HEK293 (cell line): ENCODE data around the gene OR1F1.

Experiments
- EGR2 ChIP-seq: fragments of 450-650 bp; formaldehyde crosslinking; IDR thresholded peaks from 2 replicates; pipeline ENCODE4 v1.5.1; 2016; ENCODE audit warnings: low read depth, missing biosample characterization, missing genetic modification characterization
- GLIS2 ChIP-seq: fragments of 450-650 bp; formaldehyde crosslinking; IDR thresholded peaks from 2 replicates; pipeline ENCODE4 v1.5.1; 2016; ENCODE audit warnings: missing biosample characterization, missing genetic modification characterization
- HOXA7 ChIP-seq: sonication (generic); formaldehyde crosslinking; IDR thresholded peaks from 2 replicates; pipeline ENCODE4 v1.8.1; 2022; ENCODE audit warnings: missing genetic modification reagents, borderline replicate concordance
- KLF9 ChIP-seq: fragments of 450-650 bp; formaldehyde crosslinking; IDR thresholded peaks from 2 replicates; pipeline ENCODE4 v1.5.1; 2016; ENCODE audit warnings: missing biosample characterization, missing genetic modification characterization, low read depth
- SETDB1 ChIP-seq: IDR thresholded peaks from one replicate; pipeline ENCODE4 v1.6.1; 2017; ENCODE audit warnings: mild to moderate bottlenecking, low read length, moderate library complexity, mixed read lengths; ENCODE audit not compliant: insufficient read length
- SP7 ChIP-seq: fragments of 450-650 bp; formaldehyde crosslinking; IDR thresholded peaks from 2 replicates; pipeline ENCODE4 v1.5.1; 2016; ENCODE audit warnings: missing biosample characterization, missing genetic modification characterization
- YY1 ChIP-seq: fragments of 450-650 bp; formaldehyde crosslinking; IDR thresholded peaks from 2 replicates; pipeline ENCODE4 v1.5.1; 2018; ENCODE audit warnings: missing biosample characterization, missing genetic modification characterization
- ZBTB49 ChIP-seq: fragments of 450-650 bp; formaldehyde crosslinking; IDR thresholded peaks from 2 replicates; pipeline ENCODE4 v1.5.1; 2016; ENCODE audit warnings: missing biosample characterization, missing genetic modification characterization, low read depth
- ZNF121 ChIP-seq: fragments of 450-650 bp; formaldehyde crosslinking; IDR thresholded peaks from 2 replicates; pipeline ENCODE4 v1.5.1; 2016; ENCODE audit warnings: missing biosample characterization, missing genetic modification characterization
- ZNF133 ChIP-seq: fragments of 450-650 bp; formaldehyde crosslinking; IDR thresholded peaks from 2 replicates; pipeline ENCODE4 v1.5.1; 2016; ENCODE audit warnings: missing biosample characterization, missing genetic modification characterization
- ZNF157 ChIP-seq: fragments of 450-650 bp; formaldehyde crosslinking; IDR thresholded peaks from 2 replicates; pipeline ENCODE4 v1.5.1; 2016; ENCODE audit warnings: missing biosample characterization, missing genetic modification characterization
- ZNF184 ChIP-seq: fragments of 450-650 bp; IDR thresholded peaks from 2 replicates; pipeline ENCODE4 v1.5.1; 2018; ENCODE audit warnings: missing biosample characterization, mild to moderate bottlenecking, missing genetic modification characterization
- ZNF23 ChIP-seq: fragments of 450-650 bp; formaldehyde crosslinking; IDR thresholded peaks from 2 replicates; pipeline ENCODE4 v1.5.1; 2016; ENCODE audit warnings: missing biosample characterization, missing genetic modification characterization, borderline replicate concordance
- ZNF394 ChIP-seq: fragments of 450-650 bp; formaldehyde crosslinking; IDR thresholded peaks from 2 replicates; pipeline ENCODE4 v1.5.1; 2016; ENCODE audit warnings: missing biosample characterization, missing genetic modification characterization, mild to moderate bottlenecking, moderate library complexity, borderline replicate concordance
- ZNF404 ChIP-seq: fragments of 450-650 bp; formaldehyde crosslinking; IDR thresholded peaks from 2 replicates; pipeline ENCODE4 v1.5.1; 2017; ENCODE audit warnings: missing biosample characterization, missing genetic modification characterization
- ZNF501 ChIP-seq: fragments of 450-650 bp; formaldehyde crosslinking; IDR thresholded peaks from 2 replicates; pipeline ENCODE4 v1.5.1; 2016; ENCODE audit warnings: missing biosample characterization, missing genetic modification characterization
- ZNF555 ChIP-seq: fragments of 450-650 bp; formaldehyde crosslinking; conservative IDR thresholded peaks from 2 replicates; pipeline ENCODE4 v1.5.1; 2017; ENCODE audit warnings: missing biosample characterization, mild to moderate bottlenecking, missing genetic modification characterization, inconsistent platforms
- ZNF558 ChIP-seq: fragments of 450-650 bp; formaldehyde crosslinking; IDR thresholded peaks from 2 replicates; pipeline ENCODE4 v1.5.1; 2016; ENCODE audit warnings: missing biosample characterization, missing genetic modification characterization
- ZNF704 ChIP-seq: fragments of 450-650 bp; formaldehyde crosslinking; IDR thresholded peaks from 2 replicates; pipeline ENCODE4 v1.5.1; 2016; ENCODE audit warnings: missing biosample characterization, missing genetic modification characterization
- TF ChIP-seq, protein P1 (sequence below): fragments of 450-650 bp; formaldehyde crosslinking; IDR thresholded peaks from 2 replicates; pipeline ENCODE4 v1.5.1; 2016; ENCODE audit warnings: missing biosample characterization, missing genetic modification characterization, borderline replicate concordance
- TF ChIP-seq, protein P2 (sequence below): fragments of 450-650 bp; formaldehyde crosslinking; IDR thresholded peaks from 2 replicates; pipeline ENCODE4 v1.5.1; 2016; ENCODE audit warnings: missing biosample characterization, missing genetic modification characterization
- TF ChIP-seq, protein P3 (sequence below): fragments of 450-650 bp; formaldehyde crosslinking; IDR thresholded peaks from 2 replicates; pipeline ENCODE4 v1.5.1; 2016; ENCODE audit warnings: missing biosample characterization, missing genetic modification characterization
- TF ChIP-seq, protein P4 (sequence below): fragments of 450-650 bp; formaldehyde crosslinking; IDR thresholded peaks from 2 replicates; pipeline ENCODE4 v1.5.1; 2016; ENCODE audit warnings: missing biosample characterization, missing genetic modification characterization, borderline replicate concordance

The OR1F1 gene

GRCh38 chr16:3157229-3158025 is 30.6 kb upstream of the OR1F1 start (continued):
- TF ChIP-seq, protein P1, sequence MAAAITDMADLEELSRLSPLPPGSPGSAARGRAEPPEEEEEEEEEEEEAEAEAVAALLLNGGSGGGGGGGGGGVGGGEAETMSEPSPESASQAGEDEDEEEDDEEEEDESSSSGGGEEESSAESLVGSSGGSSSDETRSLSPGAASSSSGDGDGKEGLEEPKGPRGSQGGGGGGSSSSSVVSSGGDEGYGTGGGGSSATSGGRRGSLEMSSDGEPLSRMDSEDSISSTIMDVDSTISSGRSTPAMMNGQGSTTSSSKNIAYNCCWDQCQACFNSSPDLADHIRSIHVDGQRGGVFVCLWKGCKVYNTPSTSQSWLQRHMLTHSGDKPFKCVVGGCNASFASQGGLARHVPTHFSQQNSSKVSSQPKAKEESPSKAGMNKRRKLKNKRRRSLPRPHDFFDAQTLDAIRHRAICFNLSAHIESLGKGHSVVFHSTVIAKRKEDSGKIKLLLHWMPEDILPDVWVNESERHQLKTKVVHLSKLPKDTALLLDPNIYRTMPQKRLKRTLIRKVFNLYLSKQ, result no peak
- TF ChIP-seq, protein P2, sequence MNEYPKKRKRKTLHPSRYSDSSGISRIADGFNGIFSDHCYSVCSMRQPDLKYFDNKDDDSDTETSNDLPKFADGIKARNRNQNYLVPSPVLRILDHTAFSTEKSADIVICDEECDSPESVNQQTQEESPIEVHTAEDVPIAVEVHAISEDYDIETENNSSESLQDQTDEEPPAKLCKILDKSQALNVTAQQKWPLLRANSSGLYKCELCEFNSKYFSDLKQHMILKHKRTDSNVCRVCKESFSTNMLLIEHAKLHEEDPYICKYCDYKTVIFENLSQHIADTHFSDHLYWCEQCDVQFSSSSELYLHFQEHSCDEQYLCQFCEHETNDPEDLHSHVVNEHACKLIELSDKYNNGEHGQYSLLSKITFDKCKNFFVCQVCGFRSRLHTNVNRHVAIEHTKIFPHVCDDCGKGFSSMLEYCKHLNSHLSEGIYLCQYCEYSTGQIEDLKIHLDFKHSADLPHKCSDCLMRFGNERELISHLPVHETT (tag by site-specific recombination), result peak; percentile 33; the same call in 1 of the 2 replicates
- TF ChIP-seq HOXA7 (CRISPR knock-in tag) (no peak), ZNF121 (tag by site-specific recombination) (no peak), ZNF133 (no peak), SETDB1 (no peak), ZNF157 (no peak), KLF9 (peak; percentile 99), ZNF558 (peak; percentile 79; the same call in 1 of the 2 replicates), ZNF704 (tag by site-specific recombination) (no peak), SP7 (tag by site-specific recombination) (peak; percentile 53), GLIS2 (tag by site-specific recombination) (peak; percentile 61; the same call in 1 of the 2 replicates), ZNF394 (tag by site-specific recombination) (peak; percentile 31), YY1 (tag by site-specific recombination) (no peak; the same call in 1 of the 2 replicates), ZNF555 (no peak), ZNF404 (tag by site-specific recombination) (no peak), ZNF23 (no peak), ZNF501 (tag by site-specific recombination) (no peak; the same call in 1 of the 2 replicates), ZNF184 (tag by site-specific recombination) (no peak; the same call in none of the 2 replicates), ZBTB49 (tag by site-specific recombination) (no peak), EGR2 (peak; percentile 87)
- TF ChIP-seq, protein P3, sequence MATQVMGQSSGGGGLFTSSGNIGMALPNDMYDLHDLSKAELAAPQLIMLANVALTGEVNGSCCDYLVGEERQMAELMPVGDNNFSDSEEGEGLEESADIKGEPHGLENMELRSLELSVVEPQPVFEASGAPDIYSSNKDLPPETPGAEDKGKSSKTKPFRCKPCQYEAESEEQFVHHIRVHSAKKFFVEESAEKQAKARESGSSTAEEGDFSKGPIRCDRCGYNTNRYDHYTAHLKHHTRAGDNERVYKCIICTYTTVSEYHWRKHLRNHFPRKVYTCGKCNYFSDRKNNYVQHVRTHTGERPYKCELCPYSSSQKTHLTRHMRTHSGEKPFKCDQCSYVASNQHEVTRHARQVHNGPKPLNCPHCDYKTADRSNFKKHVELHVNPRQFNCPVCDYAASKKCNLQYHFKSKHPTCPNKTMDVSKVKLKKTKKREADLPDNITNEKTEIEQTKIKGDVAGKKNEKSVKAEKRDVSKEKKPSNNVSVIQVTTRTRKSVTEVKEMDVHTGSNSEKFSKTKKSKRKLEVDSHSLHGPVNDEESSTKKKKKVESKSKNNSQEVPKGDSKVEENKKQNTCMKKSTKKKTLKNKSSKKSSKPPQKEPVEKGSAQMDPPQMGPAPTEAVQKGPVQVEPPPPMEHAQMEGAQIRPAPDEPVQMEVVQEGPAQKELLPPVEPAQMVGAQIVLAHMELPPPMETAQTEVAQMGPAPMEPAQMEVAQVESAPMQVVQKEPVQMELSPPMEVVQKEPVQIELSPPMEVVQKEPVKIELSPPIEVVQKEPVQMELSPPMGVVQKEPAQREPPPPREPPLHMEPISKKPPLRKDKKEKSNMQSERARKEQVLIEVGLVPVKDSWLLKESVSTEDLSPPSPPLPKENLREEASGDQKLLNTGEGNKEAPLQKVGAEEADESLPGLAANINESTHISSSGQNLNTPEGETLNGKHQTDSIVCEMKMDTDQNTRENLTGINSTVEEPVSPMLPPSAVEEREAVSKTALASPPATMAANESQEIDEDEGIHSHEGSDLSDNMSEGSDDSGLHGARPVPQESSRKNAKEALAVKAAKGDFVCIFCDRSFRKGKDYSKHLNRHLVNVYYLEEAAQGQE, result no peak
- TF ChIP-seq, protein P4, sequence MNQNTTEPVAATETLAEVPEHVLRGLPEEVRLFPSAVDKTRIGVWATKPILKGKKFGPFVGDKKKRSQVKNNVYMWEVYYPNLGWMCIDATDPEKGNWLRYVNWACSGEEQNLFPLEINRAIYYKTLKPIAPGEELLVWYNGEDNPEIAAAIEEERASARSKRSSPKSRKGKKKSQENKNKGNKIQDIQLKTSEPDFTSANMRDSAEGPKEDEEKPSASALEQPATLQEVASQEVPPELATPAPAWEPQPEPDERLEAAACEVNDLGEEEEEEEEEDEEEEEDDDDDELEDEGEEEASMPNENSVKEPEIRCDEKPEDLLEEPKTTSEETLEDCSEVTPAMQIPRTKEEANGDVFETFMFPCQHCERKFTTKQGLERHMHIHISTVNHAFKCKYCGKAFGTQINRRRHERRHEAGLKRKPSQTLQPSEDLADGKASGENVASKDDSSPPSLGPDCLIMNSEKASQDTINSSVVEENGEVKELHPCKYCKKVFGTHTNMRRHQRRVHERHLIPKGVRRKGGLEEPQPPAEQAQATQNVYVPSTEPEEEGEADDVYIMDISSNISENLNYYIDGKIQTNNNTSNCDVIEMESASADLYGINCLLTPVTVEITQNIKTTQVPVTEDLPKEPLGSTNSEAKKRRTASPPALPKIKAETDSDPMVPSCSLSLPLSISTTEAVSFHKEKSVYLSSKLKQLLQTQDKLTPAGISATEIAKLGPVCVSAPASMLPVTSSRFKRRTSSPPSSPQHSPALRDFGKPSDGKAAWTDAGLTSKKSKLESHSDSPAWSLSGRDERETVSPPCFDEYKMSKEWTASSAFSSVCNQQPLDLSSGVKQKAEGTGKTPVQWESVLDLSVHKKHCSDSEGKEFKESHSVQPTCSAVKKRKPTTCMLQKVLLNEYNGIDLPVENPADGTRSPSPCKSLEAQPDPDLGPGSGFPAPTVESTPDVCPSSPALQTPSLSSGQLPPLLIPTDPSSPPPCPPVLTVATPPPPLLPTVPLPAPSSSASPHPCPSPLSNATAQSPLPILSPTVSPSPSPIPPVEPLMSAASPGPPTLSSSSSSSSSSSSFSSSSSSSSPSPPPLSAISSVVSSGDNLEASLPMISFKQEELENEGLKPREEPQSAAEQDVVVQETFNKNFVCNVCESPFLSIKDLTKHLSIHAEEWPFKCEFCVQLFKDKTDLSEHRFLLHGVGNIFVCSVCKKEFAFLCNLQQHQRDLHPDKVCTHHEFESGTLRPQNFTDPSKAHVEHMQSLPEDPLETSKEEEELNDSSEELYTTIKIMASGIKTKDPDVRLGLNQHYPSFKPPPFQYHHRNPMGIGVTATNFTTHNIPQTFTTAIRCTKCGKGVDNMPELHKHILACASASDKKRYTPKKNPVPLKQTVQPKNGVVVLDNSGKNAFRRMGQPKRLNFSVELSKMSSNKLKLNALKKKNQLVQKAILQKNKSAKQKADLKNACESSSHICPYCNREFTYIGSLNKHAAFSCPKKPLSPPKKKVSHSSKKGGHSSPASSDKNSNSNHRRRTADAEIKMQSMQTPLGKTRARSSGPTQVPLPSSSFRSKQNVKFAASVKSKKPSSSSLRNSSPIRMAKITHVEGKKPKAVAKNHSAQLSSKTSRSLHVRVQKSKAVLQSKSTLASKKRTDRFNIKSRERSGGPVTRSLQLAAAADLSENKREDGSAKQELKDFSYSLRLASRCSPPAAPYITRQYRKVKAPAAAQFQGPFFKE (tag by site-specific recombination), result 0 out of 2 replicates have a peak, but pooled peaks have one; percentile 66
